GM10248 (cell line): ENCODE measurements around the gene GLS.

Experiments
- CTCF ChIA-PET: fragments of 300-600 bp; sonication (Branson Sonifier 250); formaldehyde crosslinking; extraction: SDS; loops from one replicate; lab custom pipeline; 2021; ENCODE audit warnings: antibody characterized with exemption; lab: Yijun Ruan, JAX
- POLR2A ChIA-PET: fragments of 350-650 bp; sonication (Branson Sonifier 250); formaldehyde crosslinking; extraction: SDS; loops from one replicate; lab custom pipeline; 2020; ENCODE audit warnings: antibody characterized with exemption; lab: Yijun Ruan, JAX
- DNase-seq: peaks from one replicate; pipeline ENCODE4 v3.0.0; 2012; ENCODE audit errors: extremely low spot score
- CTCF ChIP-seq: IDR thresholded peaks from 2 replicates; pipeline ENCODE4 v1.5.1; 2012; ENCODE audit warnings: mild to moderate bottlenecking, low read depth; ENCODE audit errors: extremely low read depth, missing control alignments, control extremely low read depth

Gene GLS

DNA sequence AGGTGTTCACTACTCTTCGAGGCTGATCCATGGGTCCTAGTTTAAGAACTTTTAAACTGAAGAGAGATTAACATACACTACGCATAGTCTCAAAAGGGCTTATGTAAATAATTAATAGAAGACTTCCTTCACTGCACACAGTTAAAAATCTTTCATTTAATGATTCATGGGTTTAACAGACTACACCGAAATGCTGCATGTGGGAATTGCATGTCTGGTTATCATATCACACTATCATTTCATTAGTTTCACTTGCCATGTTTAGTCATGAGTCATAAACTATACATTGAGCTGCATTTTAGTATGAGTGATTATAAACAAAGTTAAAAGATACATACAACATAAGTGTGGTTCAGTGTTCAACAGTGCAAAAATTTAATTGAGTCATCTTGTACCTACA, 31.2 kb downstream of the GLS start:
- POLR2A ChIA-PET, result no interaction called here
- CTCF ChIA-PET, result interaction anchor here (1.1 kb wide), 1 partner anchor 23 kb away, joined by 3 read pairs; no protein-coding TSS in a partner anchor
- peak; percentile 33 for DNase-seq
- no peak for TF ChIP-seq CTCF

DNA sequence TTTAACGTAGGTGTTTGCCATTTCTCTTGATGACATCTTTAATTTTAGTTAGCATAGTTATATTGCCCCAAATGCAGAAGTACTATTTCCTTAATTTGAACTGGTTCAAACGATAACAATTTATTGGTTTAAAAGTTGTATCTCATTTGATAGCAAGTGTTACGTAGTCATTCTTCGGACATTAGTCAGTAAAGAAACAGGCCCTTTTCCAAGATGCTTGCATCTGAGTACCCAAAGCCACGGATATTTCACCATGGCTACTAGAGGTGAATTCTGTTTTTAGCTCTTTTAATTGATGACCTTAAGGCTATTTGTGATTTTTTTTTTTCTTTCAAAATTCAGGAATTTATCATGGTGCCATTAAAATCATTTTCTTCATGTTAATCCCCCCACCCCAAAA, 32.1 kb downstream of the GLS start:
- ChIA-PET POLR2A (no interaction called here), CTCF (interaction anchor here (1.3 kb wide), 1 partner anchor 35 kb away, joined by 5 read pairs; no protein-coding TSS in a partner anchor)
- DNase-seq, result no peak
- no peak for TF ChIP-seq CTCF

DNA sequence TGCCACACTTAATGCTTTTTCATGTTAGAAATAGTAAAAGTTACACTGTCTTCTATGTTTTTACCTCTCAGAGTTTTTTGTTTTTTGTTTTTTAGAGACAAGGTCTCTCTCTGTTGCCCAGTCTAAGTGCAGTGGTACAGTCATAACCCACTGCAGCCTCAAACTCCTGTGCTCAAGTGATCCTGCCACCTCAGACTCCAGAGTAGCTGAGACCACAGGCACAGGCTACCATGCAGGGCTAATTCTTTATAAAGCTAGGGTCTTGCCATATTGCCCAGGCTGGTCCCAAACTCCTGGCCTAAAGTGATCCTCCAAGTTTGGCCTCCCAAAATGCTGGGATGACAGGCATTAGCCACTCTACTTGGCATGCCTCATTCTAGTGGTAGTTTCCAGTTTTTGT, 33.1 kb downstream of the GLS start:
- no peak for DNase-seq
- no peak for TF ChIP-seq CTCF
- ChIA-PET CTCF (interaction anchor here (1.3 to 1.6 kb wide), 2 partner anchors 25 to 34 kb away, joined by 4 to 5 read pairs; no protein-coding TSS in a partner anchor), POLR2A (no interaction called here)

- ChIA-PET CTCF (interaction anchor here (1.1 kb wide), 1 partner anchor 11 kb away, joined by 4 read pairs; no protein-coding TSS in a partner anchor), POLR2A (no interaction called here)
- no peak for DNase-seq
- no peak for TF ChIP-seq CTCF
Observed at GRCh38 chr2:190916829-190917228, 36.2 kb downstream of the GLS start.

DNA sequence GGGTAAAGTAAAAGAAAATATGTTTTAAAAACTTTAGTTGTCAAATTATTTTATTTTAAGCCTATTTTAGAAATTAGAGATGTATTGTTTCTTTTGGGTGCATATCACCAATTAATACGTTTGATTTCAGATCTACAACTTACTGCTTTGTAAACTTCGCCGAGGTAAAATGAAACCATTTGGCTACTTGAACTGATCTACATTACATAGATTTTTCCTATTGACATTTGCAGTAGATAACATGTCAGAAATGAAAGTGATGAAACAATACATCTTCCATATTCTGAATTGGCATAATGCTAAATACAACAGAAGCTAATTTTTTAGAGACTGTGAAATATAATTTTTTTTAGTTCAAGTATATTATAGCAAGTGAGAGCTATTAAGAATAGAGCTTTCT, 39.5 kb downstream of the GLS start:
- no peak for DNase-seq
- ChIA-PET POLR2A (no interaction called here), CTCF (no interaction called here)
- TF ChIP-seq CTCF, result no peak

GRCh38 chr2:190922376-190922775, 41.8 kb downstream of the GLS start:
- no peak for TF ChIP-seq CTCF
- ChIA-PET CTCF (no interaction called here), POLR2A (no interaction called here)
- DNase-seq, result no peak
